Loucy (cell line): ENCODE data around the gene PPP3CA.

ENCODE experiments used
- EZH2phosphoT487 ChIP-seq: fragments of 200-600 bp; IDR thresholded peaks from 2 replicates; pipeline ENCODE4 v1.6.1; 2018; ENCODE audit warnings: antibody characterized with exemption, mild to moderate bottlenecking, moderate library complexity, borderline replicate concordance
- TF ChIP-seq, protein P1 (sequence below): fragments of 200-600 bp; sonication (generic); conservative IDR thresholded peaks from 2 replicates; pipeline ENCODE4 v1.5.1; 2014; ENCODE audit warnings: mild to moderate bottlenecking, antibody characterized with exemption, low read length

DNA sequence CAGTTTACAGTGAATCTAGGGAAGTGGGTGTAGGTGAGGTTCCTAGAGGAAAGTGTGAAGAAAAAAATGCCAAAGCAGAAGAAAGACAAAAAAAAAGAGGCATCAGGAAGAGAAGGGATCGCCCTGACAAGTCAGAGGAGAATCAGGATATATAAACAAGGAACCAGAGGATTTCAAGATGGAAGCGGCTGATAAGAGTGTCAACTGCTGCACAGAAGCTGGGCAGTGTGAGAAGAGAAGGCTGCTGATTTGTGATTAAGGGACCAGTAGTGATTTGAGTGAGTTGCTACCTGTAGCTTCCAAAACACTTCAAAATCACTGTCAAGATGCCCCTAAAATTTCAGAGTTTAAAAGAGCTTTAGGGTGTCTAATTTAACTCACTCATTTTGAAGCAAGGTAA lies 258.2 kb downstream of the PPP3CA start:
- no peak for TF ChIP-seq EZH2phosphoT487
- TF ChIP-seq, protein P1, sequence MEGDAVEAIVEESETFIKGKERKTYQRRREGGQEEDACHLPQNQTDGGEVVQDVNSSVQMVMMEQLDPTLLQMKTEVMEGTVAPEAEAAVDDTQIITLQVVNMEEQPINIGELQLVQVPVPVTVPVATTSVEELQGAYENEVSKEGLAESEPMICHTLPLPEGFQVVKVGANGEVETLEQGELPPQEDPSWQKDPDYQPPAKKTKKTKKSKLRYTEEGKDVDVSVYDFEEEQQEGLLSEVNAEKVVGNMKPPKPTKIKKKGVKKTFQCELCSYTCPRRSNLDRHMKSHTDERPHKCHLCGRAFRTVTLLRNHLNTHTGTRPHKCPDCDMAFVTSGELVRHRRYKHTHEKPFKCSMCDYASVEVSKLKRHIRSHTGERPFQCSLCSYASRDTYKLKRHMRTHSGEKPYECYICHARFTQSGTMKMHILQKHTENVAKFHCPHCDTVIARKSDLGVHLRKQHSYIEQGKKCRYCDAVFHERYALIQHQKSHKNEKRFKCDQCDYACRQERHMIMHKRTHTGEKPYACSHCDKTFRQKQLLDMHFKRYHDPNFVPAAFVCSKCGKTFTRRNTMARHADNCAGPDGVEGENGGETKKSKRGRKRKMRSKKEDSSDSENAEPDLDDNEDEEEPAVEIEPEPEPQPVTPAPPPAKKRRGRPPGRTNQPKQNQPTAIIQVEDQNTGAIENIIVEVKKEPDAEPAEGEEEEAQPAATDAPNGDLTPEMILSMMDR: no peak
